ENCODE data around the gene MAMDC4. TPM values are rescaled to one million over a fixed set of nuclear protein-coding genes. Genes with fewer than 3 reads are reported as not detected.
"Not testable (repeated sequence)": the region's sequence is repeated elsewhere in the genome, so short reads cannot be mapped to it uniquely, and the experiment has no call there.

MAMDC4 gene
- polyA plus RNA-seq, 1 experiment = 0.63 TPM

GRCh38 chr9:136837146-136837855 lies 14.8 kb upstream of the MAMDC4 start:
- Histone ChIP-seq H3K27ac (ENCODE audit: low read depth, low read length) (no peak overlapping the region), H3K4me3 (ENCODE audit: low read depth, low read length) (no peak overlapping the region), H3K9me3 (ENCODE audit: control insufficient read depth, insufficient read depth, low read length) (no peaks in the 10 kb centered on the region; the same call in 1 of the 2 replicates), H3K27me3 (ENCODE audit: control insufficient read depth, insufficient read depth, low read length) (no peaks in the 10 kb centered on the region)
- TF ChIP-seq CTCF (IDR thresholded peaks at IDR 0.05; ENCODE audit: low read depth, low read length) = no peak
- DNase-seq (ENCODE audit: low read depth, low spot score) = no peak
- ChIA-PET CTCF (no interaction called here), POLR2A (no interaction called here)

GRCh38 chr9:136837856-136838277 lies 14.3 kb upstream of the MAMDC4 start:
- H3K9me3 ChIP-seq (ENCODE audit: control insufficient read depth, insufficient read depth, low read length); H3K4me3 ChIP-seq (ENCODE audit: low read depth, low read length); H3K27ac ChIP-seq (ENCODE audit: low read depth, low read length); CTCF ChIA-PET; POLR2A ChIA-PET; DNase-seq (ENCODE audit: low read depth, low spot score); H3K27me3 ChIP-seq (ENCODE audit: control insufficient read depth, insufficient read depth, low read length): not testable (repeated sequence)

- no peak for TF ChIP-seq CTCF (IDR thresholded peaks at IDR 0.05; ENCODE audit: low read depth, low read length)
- no peak for DNase-seq (ENCODE audit: low read depth, low spot score)
- Histone ChIP-seq H3K27me3 (ENCODE audit: control insufficient read depth, insufficient read depth, low read length) (no peaks in the 10 kb centered on the region), H3K9me3 (ENCODE audit: control insufficient read depth, insufficient read depth, low read length) (no peaks in the 10 kb centered on the region; the same call in 1 of the 2 replicates), H3K4me3 (ENCODE audit: low read depth, low read length) (no peak overlapping the region), H3K27ac (ENCODE audit: low read depth, low read length) (no peak overlapping the region)
- ChIA-PET POLR2A (no interaction called here), CTCF (no interaction called here)
Observed at GRCh38 chr9:136838314-136839228, 13.6 kb upstream of the MAMDC4 start.

- TF ChIP-seq CTCF (IDR thresholded peaks at IDR 0.05; ENCODE audit: low read depth, low read length) = no peak
- H3K4me3 ChIP-seq (ENCODE audit: low read depth, low read length) = no peak overlapping the region
- no peaks in the 10 kb centered on the region; the same call in 1 of the 2 replicates for H3K9me3 ChIP-seq (ENCODE audit: control insufficient read depth, insufficient read depth, low read length)
- no peak for DNase-seq (ENCODE audit: low read depth, low spot score)
- ChIA-PET POLR2A (interaction anchor here (0.6 kb wide), 1 partner anchor 9 kb away, joined by 3 read pairs; no protein-coding TSS in a partner anchor), CTCF (no interaction called here)
- no peak overlapping the region for H3K27ac ChIP-seq (ENCODE audit: low read depth, low read length)
- peaks cover 6% of the 10 kb centered on the region for H3K27me3 ChIP-seq (ENCODE audit: control insufficient read depth, insufficient read depth, low read length)
Observed at GRCh38 chr9:136839229-136840139, 12.7 kb upstream of the MAMDC4 start.
